Fibroblast of skin of right biceps (primary cell): ENCODE results near the gene RTL10.

Experiments used
- DNase-seq: peaks from one replicate; pipeline ENCODE4 v3.0.0-alpha.2; 2013

RTL10 gene

GRCh38 chr22:19875531-19876313, 21.0 kb upstream of the RTL10 start:
- no peak for DNase-seq

- DNase-seq: no peak
Observed at GRCh38 chr22:19875061-19875530, 20.4 kb upstream of the RTL10 start.

- DNase-seq: no peak
Observed at GRCh38 chr22:19874307-19875060, 19.8 kb upstream of the RTL10 start.

DNA sequence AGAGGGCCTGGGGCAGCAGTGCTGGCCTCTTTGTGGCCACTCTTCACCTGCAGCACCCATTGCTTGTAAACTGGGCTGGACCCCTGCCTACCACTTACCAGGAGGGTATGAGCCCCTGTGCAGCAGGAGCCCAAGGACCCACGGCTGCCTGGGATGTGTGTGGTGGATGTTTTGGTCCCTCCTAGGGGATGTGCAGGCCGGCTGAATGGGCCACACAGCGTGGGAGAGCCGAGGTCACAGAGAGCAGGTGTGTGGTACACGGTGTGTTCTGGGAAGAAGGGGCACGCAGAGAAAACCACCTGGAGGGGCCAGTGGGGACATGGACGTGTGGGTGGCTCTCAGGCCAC, 19.3 kb upstream of the RTL10 start:
- DNase-seq: no peak

GRCh38 chr22:19873138-19873959, 18.7 kb upstream of the RTL10 start:
- no peak for DNase-seq

GRCh38 chr22:19872779-19873137, 18.1 kb upstream of the RTL10 start:
- DNase-seq: no peak

GRCh38 chr22:19871845-19872778, 17.4 kb upstream of the RTL10 start:
- DNase-seq: no peak

DNA sequence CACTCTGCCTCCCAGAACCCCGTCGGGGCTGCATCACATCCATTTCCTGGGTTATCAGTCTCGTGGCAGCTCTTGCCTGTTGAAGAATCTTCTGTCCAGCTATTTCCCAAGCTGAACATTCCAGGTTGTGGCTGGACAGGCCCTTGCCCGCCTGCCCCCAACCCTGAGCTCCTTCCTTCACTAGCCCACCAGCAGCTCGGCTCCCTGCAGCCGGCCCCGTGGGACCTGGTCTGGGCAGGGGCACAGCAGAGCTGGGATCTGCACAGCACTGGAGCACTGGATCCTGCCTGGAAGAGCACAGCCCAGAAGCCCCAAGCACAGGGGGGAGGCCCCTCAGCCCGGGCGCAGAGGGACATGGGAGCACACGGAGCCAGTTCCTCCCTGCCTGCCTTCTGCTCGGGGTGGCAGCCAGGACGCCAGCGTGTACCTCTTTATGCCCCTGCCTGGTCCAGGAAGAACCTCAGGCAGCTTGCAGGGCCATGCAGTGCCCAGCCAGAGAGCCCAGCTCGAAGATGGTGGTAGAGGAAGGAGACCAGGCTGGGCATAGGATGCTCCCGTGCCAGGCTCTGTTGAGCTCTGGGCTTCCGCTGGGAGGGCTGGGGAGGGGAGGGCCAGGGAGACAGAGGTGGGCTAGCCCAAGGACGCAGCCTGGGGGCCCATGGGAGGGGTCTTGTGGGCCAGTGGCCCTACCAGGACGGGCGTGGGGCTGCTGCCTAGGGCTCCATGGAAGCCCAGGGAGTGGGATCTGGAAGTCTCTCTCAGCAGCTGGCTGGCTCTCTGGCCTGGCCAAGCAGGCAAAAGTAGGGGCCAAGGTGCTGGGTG, 16.6 kb upstream of the RTL10 start:
- DNase-seq: no peak

DNA sequence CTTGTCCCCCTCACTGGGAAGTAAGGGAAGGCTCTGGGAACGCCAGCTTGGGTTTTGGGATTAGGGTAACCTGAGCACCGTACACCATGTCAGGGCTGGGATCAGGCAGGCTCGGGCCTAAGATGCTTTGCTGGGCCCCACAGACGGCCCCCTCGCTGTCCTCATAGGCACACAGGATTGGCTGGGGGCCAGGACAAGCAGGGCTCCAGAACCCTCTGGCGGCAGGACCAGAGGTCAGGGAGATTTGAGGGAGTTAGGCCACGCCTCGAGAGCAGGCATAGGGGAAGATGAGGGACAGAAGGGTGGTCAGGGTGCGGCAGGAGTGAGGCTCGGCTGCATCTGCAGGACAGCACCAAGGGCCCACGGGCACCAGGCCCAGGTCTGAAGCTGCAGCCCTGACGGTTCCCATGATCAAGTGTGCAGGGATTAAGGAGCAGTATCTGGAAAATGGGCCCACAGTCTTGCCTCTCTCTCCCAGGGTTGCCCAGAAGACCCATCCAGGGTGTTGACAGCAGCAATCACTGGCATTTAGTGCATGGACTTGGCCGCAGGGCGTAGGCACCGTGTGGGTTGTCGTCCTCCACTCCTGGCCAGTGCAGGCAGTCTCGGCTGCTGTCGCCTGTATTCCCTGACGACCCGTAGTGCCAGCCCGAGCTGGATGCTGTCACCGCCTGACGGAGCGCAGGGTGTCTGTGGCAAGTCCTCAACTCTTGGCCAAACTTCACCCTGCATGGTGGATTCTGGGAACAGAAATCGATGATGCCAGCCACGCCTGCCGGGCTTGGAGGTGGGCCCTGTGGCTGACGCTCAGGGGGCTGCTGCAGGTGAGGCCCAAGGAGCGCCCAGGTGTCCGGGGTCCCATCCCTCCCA, 15.7 kb upstream of the RTL10 start:
- DNase-seq: no peak

GRCh38 chr22:19869497-19870152, 15.0 kb upstream of the RTL10 start:
- no peak for DNase-seq

GRCh38 chr22:19868773-19869471, 14.2 kb upstream of the RTL10 start:
- DNase-seq: no peak

DNA sequence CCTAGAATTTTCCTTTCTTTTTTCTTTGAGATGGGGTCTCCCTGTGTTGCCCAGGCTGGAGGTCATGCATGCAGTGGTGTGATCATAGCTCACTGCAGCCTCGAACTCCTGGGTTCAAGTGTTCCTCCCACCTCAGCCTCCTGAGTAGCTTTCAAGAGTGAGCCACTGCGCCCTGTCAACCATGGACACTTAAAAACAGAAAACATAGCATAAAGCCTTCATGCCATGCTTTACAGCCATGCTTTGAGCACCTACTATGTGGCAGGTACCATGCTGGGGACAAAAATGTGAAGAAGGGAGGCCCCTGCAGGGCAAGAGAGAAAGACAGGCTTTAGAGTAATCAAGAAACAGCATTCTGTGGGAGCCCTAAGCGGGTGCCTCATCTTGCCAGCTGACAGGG, 13.7 kb upstream of the RTL10 start:
- no peak for DNase-seq

GRCh38 chr22:19867617-19868016, 12.9 kb upstream of the RTL10 start:
- DNase-seq: no peak

DNA sequence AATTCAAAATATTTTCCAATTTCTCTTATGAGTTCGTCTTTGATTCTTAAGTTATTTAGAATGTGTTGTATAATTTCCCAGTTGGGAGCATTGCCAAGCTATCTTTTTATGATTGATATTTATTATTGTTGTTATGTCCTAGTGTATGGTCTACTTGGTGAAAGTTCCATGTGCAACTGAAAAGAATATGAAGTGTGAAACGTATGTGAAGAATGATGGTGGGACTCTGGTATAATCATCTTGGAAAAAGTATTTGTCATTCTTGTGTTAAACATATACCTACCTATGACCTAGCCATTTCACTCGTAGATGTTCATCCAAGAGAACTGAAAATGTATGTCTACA, 12.0 kb upstream of the RTL10 start:
- no peak for DNase-seq

DNA sequence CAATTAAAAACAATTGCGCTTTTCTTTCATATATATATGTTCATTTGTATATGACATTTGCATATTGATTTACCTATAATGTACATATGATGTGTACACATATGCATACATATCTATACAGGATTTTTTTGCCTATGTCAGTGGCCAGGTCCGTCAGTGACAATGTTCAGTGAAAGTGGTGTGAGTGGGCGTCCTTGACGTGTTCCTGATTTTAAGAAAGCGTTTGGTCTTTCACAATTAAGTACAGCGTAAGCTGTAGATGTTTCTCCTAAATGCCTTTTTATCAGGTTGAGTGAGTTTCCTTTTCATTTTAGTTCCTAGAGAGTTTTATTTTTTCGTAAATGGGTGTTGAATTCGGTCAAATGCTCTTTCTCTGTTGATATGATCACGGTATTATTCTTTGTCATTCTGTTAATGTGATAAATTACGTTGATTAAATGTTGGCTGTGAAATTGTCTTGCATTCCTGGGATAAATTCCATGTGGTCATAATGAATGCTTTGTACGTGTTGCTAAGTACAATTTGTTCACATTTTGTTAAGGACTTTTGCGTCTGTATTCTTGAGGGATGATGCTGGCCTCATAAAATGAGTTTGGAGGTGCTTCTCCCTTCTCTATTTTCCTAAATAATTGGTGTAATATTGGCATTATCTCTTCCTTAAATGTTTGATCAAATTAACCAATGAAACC, 10.6 kb upstream of the RTL10 start:
- no peak for DNase-seq

- peak; percentile 75 for DNase-seq
Observed at GRCh38 chr22:19864538-19865106, 9.9 kb upstream of the RTL10 start.

- no peak for DNase-seq
Observed at GRCh38 chr22:19863571-19863970, 8.9 kb upstream of the RTL10 start.

DNA sequence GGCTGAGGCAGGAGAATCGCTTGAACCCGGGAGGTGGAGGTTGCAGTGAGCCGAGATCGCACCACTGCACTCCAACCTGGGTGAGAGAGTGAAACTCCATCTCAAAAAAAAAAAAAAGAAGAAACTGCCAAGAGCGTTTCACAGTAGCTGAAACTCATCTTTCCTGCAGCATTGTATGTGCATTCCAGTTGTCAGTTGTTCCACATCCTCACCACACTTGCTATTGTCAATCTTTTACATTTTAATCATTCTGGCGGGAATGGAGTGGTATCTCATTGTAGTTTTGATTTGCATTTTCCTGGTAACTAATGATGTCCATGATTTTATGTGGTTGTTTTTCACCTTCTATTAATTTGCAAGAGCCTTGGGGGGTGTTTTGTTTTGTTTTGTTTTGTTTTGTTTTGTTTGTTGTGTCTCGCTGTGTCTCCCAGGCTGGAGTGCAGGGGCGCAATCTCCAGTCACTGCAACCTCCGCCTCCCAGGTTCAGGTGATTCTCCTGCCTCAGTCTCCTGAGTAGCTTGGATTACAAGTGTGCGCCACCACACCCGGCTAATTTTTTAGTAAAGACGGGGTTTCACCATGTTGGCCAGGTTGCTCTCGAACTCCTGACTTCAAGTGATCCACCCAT, 8.1 kb upstream of the RTL10 start:
- no peak for DNase-seq
